ENCODE data around the gene DHRS3.

DNA sequence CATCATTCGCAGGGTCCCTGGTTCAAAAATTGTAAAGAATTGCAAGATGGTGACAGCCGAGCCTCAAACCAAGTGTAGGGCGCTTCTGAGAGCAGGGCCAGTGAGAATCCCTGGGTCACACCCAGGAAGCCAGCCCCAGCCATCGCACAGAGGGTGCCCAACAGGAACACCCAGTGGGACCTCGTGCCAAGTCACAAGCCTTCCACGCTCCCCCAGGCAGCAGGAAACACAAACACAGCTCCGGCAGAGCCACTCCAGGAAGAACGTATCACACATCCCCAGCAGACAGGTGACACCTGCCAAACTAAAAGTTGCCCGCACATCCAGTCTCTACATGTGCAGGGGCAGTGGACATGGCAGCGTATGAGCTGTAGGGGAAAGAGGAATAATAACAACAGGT is 20.2 kb downstream of the DHRS3 start:
- no peak for TF ChIP-seq CTCF (IDR thresholded peaks at IDR 0.05)
- TF ChIP-seq POLR2A (IDR thresholded peaks at IDR 0.05) = no peak
